ENCODE data around the gene REEP5.

DNA sequence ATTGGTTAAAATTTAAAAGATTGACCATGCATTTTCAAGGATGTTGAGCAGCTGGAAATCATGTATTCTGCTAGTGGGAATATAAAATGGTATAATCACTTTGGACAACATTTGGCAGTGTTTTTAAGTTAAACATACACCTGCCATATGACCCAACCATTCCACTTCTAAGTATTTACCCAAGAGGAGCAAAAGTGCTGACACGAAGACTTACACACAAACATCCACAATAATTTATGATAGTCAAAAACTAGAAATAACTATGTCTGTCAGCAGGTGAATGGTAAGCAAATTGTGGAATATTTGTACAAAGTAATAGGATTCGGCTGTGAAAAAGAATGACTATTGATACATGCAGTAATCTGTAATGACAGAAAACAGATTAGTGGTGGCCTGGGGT, 91.6 kb downstream of the REEP5 start:
- TF ChIP-seq, protein P1, sequence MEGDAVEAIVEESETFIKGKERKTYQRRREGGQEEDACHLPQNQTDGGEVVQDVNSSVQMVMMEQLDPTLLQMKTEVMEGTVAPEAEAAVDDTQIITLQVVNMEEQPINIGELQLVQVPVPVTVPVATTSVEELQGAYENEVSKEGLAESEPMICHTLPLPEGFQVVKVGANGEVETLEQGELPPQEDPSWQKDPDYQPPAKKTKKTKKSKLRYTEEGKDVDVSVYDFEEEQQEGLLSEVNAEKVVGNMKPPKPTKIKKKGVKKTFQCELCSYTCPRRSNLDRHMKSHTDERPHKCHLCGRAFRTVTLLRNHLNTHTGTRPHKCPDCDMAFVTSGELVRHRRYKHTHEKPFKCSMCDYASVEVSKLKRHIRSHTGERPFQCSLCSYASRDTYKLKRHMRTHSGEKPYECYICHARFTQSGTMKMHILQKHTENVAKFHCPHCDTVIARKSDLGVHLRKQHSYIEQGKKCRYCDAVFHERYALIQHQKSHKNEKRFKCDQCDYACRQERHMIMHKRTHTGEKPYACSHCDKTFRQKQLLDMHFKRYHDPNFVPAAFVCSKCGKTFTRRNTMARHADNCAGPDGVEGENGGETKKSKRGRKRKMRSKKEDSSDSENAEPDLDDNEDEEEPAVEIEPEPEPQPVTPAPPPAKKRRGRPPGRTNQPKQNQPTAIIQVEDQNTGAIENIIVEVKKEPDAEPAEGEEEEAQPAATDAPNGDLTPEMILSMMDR (conservative IDR thresholded peaks at IDR 0.05; ENCODE audit: low read depth, low read length), result no peak
- TF ChIP-seq MXI1 (IDR thresholded peaks at IDR 0.05; ENCODE audit: borderline replicate concordance, low read depth, low read length), result no peak
- TF ChIP-seq, protein P2, sequence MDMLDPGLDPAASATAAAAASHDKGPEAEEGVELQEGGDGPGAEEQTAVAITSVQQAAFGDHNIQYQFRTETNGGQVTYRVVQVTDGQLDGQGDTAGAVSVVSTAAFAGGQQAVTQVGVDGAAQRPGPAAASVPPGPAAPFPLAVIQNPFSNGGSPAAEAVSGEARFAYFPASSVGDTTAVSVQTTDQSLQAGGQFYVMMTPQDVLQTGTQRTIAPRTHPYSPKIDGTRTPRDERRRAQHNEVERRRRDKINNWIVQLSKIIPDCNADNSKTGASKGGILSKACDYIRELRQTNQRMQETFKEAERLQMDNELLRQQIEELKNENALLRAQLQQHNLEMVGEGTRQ (IDR thresholded peaks at IDR 0.05; ENCODE audit: low read depth, low read length), result no peak
- TF ChIP-seq RAD21 (IDR thresholded peaks at IDR 0.05; ENCODE audit: low read length), result no peak
- no peak for TF ChIP-seq POLR2A (IDR thresholded peaks at IDR 0.05; ENCODE audit: low read depth, low read length)
